H9 (cell line): ENCODE data around the gene SH3GL1. TPM values are rescaled to one million over a fixed set of nuclear protein-coding genes. Genes with fewer than 3 reads are reported as not detected.
A peak's percentile ranks its signal among the peaks of the same experiment; 100 is the strongest.

Source experiments
- DNase-seq: peaks from one replicate; pipeline ENCODE4 v3.0.0-alpha.2; 2017
- H2AFZ ChIP-seq: one replicate; pipeline ENCODE4 v1.6.1; 2013; ENCODE audit warnings: mild to moderate bottlenecking, low read length, control low read depth, moderate library complexity
- H2AK5ac ChIP-seq: 2 replicates; pipeline ENCODE4 v1.6.1; 2013; ENCODE audit warnings: low read length, control low read depth, mixed read lengths; ENCODE audit not compliant: insufficient read length
- H2BK120ac ChIP-seq: one replicate; pipeline ENCODE4 v1.6.1; 2013; ENCODE audit warnings: low read depth, mild to moderate bottlenecking, low read length, control low read depth, inconsistent platforms; ENCODE audit not compliant: poor library complexity, severe bottlenecking
- H2BK12ac ChIP-seq: 2 replicates; pipeline ENCODE4 v1.6.1; 2013; ENCODE audit warnings: low read length, control low read depth, mixed read lengths, low read depth; ENCODE audit not compliant: insufficient read length
- H2BK15ac ChIP-seq: 2 replicates; pipeline ENCODE4 v1.6.1; 2013; ENCODE audit warnings: low read depth, low read length, control low read depth
- H2BK20ac ChIP-seq: one replicate; pipeline ENCODE4 v1.6.1; 2013; ENCODE audit warnings: low read depth, mild to moderate bottlenecking, low read length, control low read depth, inconsistent platforms; ENCODE audit not compliant: poor library complexity, severe bottlenecking
- H2BK5ac ChIP-seq: 2 replicates; pipeline ENCODE4 v1.6.1; 2013; ENCODE audit warnings: low read length, control low read depth, mixed read lengths; ENCODE audit not compliant: insufficient read length
- H3K14ac ChIP-seq: 2 replicates; pipeline ENCODE4 v1.6.1; 2013; ENCODE audit warnings: low read length, control low read depth; ENCODE audit not compliant: insufficient read depth
- H3K18ac ChIP-seq: 2 replicates; pipeline ENCODE4 v1.6.1; 2013; ENCODE audit warnings: low read depth, mild to moderate bottlenecking, mixed read lengths, low read length, control low read depth; ENCODE audit not compliant: insufficient read length
- H3K23ac ChIP-seq: 2 replicates; pipeline ENCODE4 v1.6.1; 2013; ENCODE audit warnings: low read length, control low read depth, mixed read lengths, low read depth; ENCODE audit not compliant: insufficient read length
- H3K23me2 ChIP-seq: 2 replicates; pipeline ENCODE4 v1.6.1; 2013; ENCODE audit warnings: low read depth, mild to moderate bottlenecking, mixed read lengths, low read length, control low read depth; ENCODE audit not compliant: insufficient read length, poor library complexity, severe bottlenecking
- H3K27ac ChIP-seq: 2 replicates; pipeline ENCODE4 v1.5.1; 2013; ENCODE audit warnings: low read length, control low read depth, mixed read lengths, low read depth; ENCODE audit not compliant: insufficient read length
- H3K27me3 ChIP-seq: 2 replicates; pipeline ENCODE4 v1.6.1; 2013; ENCODE audit warnings: low read length, control low read depth, inconsistent platforms; ENCODE audit not compliant: insufficient read depth
- H3K4ac ChIP-seq: 2 replicates; pipeline ENCODE4 v1.6.1; 2013; ENCODE audit warnings: low read depth, mild to moderate bottlenecking, control low read depth, inconsistent platforms, low read length, moderate library complexity
- H3K4me1 ChIP-seq: 2 replicates; pipeline ENCODE4 v1.6.1; 2013; ENCODE audit warnings: low read length, control low read depth, inconsistent platforms; ENCODE audit not compliant: insufficient read depth
- H3K4me2 ChIP-seq: 2 replicates; pipeline ENCODE4 v1.6.1; 2013; ENCODE audit warnings: low read length, control low read depth, mixed read lengths; ENCODE audit not compliant: insufficient read length, insufficient read depth
- H3K56ac ChIP-seq: 2 replicates; pipeline ENCODE4 v1.6.1; 2013; ENCODE audit warnings: low read depth, mild to moderate bottlenecking, mixed read lengths, low read length, control low read depth; ENCODE audit not compliant: insufficient read length
- H3K79me1 ChIP-seq: 2 replicates; pipeline ENCODE4 v1.6.1; 2013; ENCODE audit warnings: low read depth, mild to moderate bottlenecking, moderate library complexity, low read length, control low read depth, inconsistent platforms; ENCODE audit not compliant: insufficient read depth, poor library complexity, severe bottlenecking
- H3K79me2 ChIP-seq: 2 replicates; pipeline ENCODE4 v1.6.1; 2013; ENCODE audit warnings: low read length, control low read depth, inconsistent platforms; ENCODE audit not compliant: insufficient read depth
- H3K9ac ChIP-seq: 2 replicates; pipeline ENCODE4 v1.6.1; 2013; ENCODE audit warnings: low read length, control low read depth, mixed read lengths; ENCODE audit not compliant: insufficient read length; ENCODE audit errors: extremely low read depth
- H3K9me3 ChIP-seq: one replicate; pipeline ENCODE4 v1.6.1; 2013; ENCODE audit warnings: low read depth, low read length, inconsistent platforms; ENCODE audit not compliant: control insufficient read depth
- H3T11ph ChIP-seq: one replicate; pipeline ENCODE4 v1.6.1; 2013; ENCODE audit warnings: mild to moderate bottlenecking, low read length, control low read depth, inconsistent platforms
- H4K20me1 ChIP-seq: one replicate; pipeline ENCODE4 v1.6.1; 2013; ENCODE audit not compliant: control insufficient read depth, insufficient read length, insufficient read depth
- H4K5ac ChIP-seq: 2 replicates; pipeline ENCODE4 v1.6.1; 2013; ENCODE audit warnings: low read depth, mild to moderate bottlenecking, mixed read lengths, low read length, control low read depth; ENCODE audit not compliant: insufficient read length
- H4K8ac ChIP-seq: replicated peaks from 2 replicates; pipeline ENCODE4 v1.6.1; 2013; ENCODE audit warnings: low read length, control low read depth, mixed read lengths, low read depth; ENCODE audit not compliant: insufficient read length
- H4K91ac ChIP-seq: 2 replicates; pipeline ENCODE4 v1.6.1; 2013; ENCODE audit warnings: low read depth, mild to moderate bottlenecking, moderate library complexity, mixed read lengths, low read length, control low read depth; ENCODE audit not compliant: insufficient read length
- H3K27ac Mint-ChIP-seq, 3 experiments: 2 replicates in 2 of 3; 3 replicates in 1 of 3; pipeline ENCODE4 v1.8.0; 2020 to 2021; ENCODE audit warnings: mixed read lengths in 3 of 3, mild to moderate bottlenecking in 1 of 3, moderate library complexity in 1 of 3
- H3K27me3 Mint-ChIP-seq: 2 replicates; pipeline ENCODE4 v1.8.0; 2021; ENCODE audit warnings: low read depth, mild to moderate bottlenecking, moderate library complexity, mixed read lengths
- H3K36me3 Mint-ChIP-seq, 3 experiments: 2 replicates in 2 of 3; 3 replicates in 1 of 3; pipeline ENCODE4 v1.8.0; 2020 to 2021; ENCODE audit warnings: low read depth in 3 of 3, mixed read lengths in 3 of 3; ENCODE audit not compliant: insufficient read depth in 1 of 3
- H3K4me1 Mint-ChIP-seq, 2 experiments: 2 replicates each; pipeline ENCODE4 v1.8.0; 2020; ENCODE audit warnings: mixed read lengths in 2 of 2
- H3K4me3 Mint-ChIP-seq, 2 experiments: 2 replicates in 1 of 2; 3 replicates in 1 of 2; pipeline ENCODE4 v1.8.0; 2020 to 2021; ENCODE audit warnings: mild to moderate bottlenecking in 2 of 2, mixed read lengths in 2 of 2, moderate library complexity in 1 of 2
- H3K9me3 Mint-ChIP-seq, 2 experiments: 2 replicates in 1 of 2; 3 replicates in 1 of 2; pipeline ENCODE4 v1.8.0; 2020; ENCODE audit warnings: mild to moderate bottlenecking in 2 of 2, mixed read lengths in 2 of 2, moderate library complexity in 1 of 2
- CTCF ChIP-seq: fragments of 200-600 bp; sonication (generic); conservative IDR thresholded peaks from 3 replicates; pipeline ENCODE4 v1.8.0; 2021; ENCODE audit warnings: antibody characterized with exemption, mild to moderate bottlenecking
- WGBS: extraction: QIAGEN DNeasy Blood & Tissue Kit; methylation state at CpG from one replicate; pipeline ENCODE4 v1.1.7; 2013; ENCODE audit warnings: missing lambda C conversion rate, low lambda C conversion rate, mixed read lengths; ENCODE audit not compliant: insufficient read length; ENCODE audit errors: extremely low coverage; 5-methylcytosine and 5-hydroxymethylcytosine counted together
- total RNA-seq: library from RNA; stranded (reverse); gene quantifications from 2 replicates; pipeline ENCODE4 v1.2.1, GENCODE V29; 2021

The SH3GL1 gene
- total RNA-seq, 1 experiment from 2014 or later: 85.5 TPM

GRCh38 chr19:4378886-4379285 is 21.5 kb downstream of the SH3GL1 start:
- Histone ChIP-seq H2BK12ac (no peak overlapping the region), H3K4me2 (no peak overlapping the region), H2AK5ac (no peak overlapping the region), H4K91ac (no peak overlapping the region), H3K23ac (no peak overlapping the region), H3K56ac (no peak overlapping the region), H3K79me1 (peaks cover 7% of the 10 kb centered on the region), H3K4me1 (peaks cover 8% of the 10 kb centered on the region; the same call in 1 of the 2 replicates), H3K27ac (no peak overlapping the region), H3K27me3 (no peaks in the 10 kb centered on the region), H3K14ac (no peak overlapping the region), H3K4ac (no peak overlapping the region), H4K8ac (no peak overlapping the region), H2BK15ac (no peak overlapping the region), H2BK20ac (no peak overlapping the region), H3K9ac (no peak overlapping the region), H3T11ph (no peak overlapping the region), H3K79me2 (peaks cover 5% of the 10 kb centered on the region; the same call in 1 of the 2 replicates), H3K9me3 (no peaks in the 10 kb centered on the region), H2BK5ac (no peak overlapping the region), H4K5ac (no peak overlapping the region), H2BK120ac (no peak overlapping the region), H2AFZ (no peak overlapping the region), H3K23me2 (no peaks in the 10 kb centered on the region), H3K18ac (no peak overlapping the region), H4K20me1 (peaks cover 5% of the 10 kb centered on the region)
- Mint-ChIP-seq H3K4me1 (peaks cover 37 to 50% of the 10 kb centered on the region in 2 experiments), H3K27me3 (peaks cover 2% of the 10 kb centered on the region; the same call in 1 of the 2 replicates), H3K27ac (peak overlapping the region in 1 of 3 experiments; percentile 14; a peak in 1 of 7 replicates), H3K4me3 (no peak overlapping the region; a peak in 1 of 5 replicates), H3K9me3 (no peaks in the 10 kb centered on the region), H3K36me3 (no peaks in the 10 kb centered on the region; a peak in 1 of 7 replicates)
- no peak for TF ChIP-seq CTCF
- no CpG with 5 or more reads among the region's 11 CpGs for WGBS
- DNase-seq: no peak
